Measurements from ENCODE around the gene KIF16B.

The KIF16B gene

DNA sequence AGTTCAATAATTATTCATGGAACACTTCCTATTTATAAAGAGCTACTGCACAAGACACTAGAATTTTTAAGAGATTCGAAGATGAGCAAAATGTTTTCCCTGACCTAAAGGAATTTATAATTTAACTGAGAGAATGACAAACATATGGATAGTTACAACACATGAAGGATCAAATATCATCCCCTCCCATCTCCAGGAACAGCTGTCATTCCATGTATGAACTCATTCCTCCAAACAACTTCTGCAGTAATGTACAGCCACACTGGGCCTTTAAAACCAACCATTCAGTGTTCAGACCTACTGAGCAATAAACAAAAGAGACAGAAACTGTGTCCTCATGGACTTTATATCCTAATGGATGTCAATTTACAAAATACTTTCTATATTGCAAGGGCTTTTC, 87.8 kb downstream of the KIF16B start:
- TF ChIP-seq CTCF (IDR thresholded peaks at IDR 0.05; ENCODE audit: low read depth, low read length) (no peak), EZH2phosphoT487 (IDR thresholded peaks at IDR 0.05; ENCODE audit: low read depth) (no peak)
- Histone ChIP-seq H3K4me1 (ENCODE audit: low read length) (no peaks in the 10 kb centered on the region), H3K9me3 (ENCODE audit: insufficient read depth, low read length) (no peaks in the 10 kb centered on the region), H3K4me3 (ENCODE audit: low read length) (no peak overlapping the region), H2AFZ (ENCODE audit: low read depth, low read length) (no peak overlapping the region), H3K36me3 (replicated peaks; ENCODE audit: low read depth, low read length) (peaks cover 4% of the 10 kb centered on the region), H3K9ac (ENCODE audit: low read length) (no peak overlapping the region), H4K20me1 (ENCODE audit: insufficient read depth, low read length) (no peaks in the 10 kb centered on the region), H3K79me2 (ENCODE audit: low read length) (no peaks in the 10 kb centered on the region), H3K4me2 (ENCODE audit: low read length) (no peak overlapping the region), H3K27me3 (ENCODE audit: low read depth, low read length) (no peaks in the 10 kb centered on the region), H3K27ac (ENCODE audit: low read length) (no peak overlapping the region)

DNA sequence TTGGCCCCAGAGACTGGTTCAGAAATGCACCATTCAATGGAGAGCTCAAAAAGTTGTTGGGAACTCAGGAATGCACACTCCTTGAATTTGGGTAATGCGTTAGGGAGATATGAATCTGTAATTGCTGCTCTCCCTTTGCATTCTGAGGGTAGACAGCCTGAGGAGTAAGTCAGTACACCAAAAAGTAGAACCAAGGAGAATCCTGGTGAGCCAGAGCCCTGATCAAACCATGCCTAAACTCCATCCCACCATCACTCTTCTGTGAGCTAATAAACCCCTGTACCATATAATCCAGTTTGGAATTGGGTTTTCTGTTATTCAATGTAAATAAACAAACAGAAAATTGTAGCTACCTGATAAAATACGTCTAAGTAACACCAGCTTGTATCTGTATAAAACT, 90.2 kb downstream of the KIF16B start:
- Histone ChIP-seq H2AFZ (ENCODE audit: low read depth, low read length) (no peak overlapping the region), H3K27me3 (ENCODE audit: low read depth, low read length) (no peaks in the 10 kb centered on the region), H3K36me3 (replicated peaks; ENCODE audit: low read depth, low read length) (peaks cover 7% of the 10 kb centered on the region), H3K27ac (ENCODE audit: low read length) (no peak overlapping the region), H4K20me1 (ENCODE audit: insufficient read depth, low read length) (no peaks in the 10 kb centered on the region), H3K79me2 (ENCODE audit: low read length) (no peaks in the 10 kb centered on the region), H3K9me3 (ENCODE audit: insufficient read depth, low read length) (no peaks in the 10 kb centered on the region), H3K4me1 (ENCODE audit: low read length) (peaks cover 4% of the 10 kb centered on the region; the same call in 1 of the 2 replicates), H3K4me3 (ENCODE audit: low read length) (no peak overlapping the region), H3K9ac (ENCODE audit: low read length) (no peak overlapping the region), H3K4me2 (ENCODE audit: low read length) (no peak overlapping the region)
- no peak for TF ChIP-seq CTCF (IDR thresholded peaks at IDR 0.05; ENCODE audit: low read depth, low read length)
- no peak for TF ChIP-seq EZH2phosphoT487 (IDR thresholded peaks at IDR 0.05; ENCODE audit: low read depth)

- Histone ChIP-seq H3K4me1 (ENCODE audit: low read length) (peaks cover 11% of the 10 kb centered on the region), H4K20me1 (ENCODE audit: insufficient read depth, low read length) (no peaks in the 10 kb centered on the region), H3K79me2 (ENCODE audit: low read length) (no peaks in the 10 kb centered on the region), H3K27me3 (ENCODE audit: low read depth, low read length) (no peaks in the 10 kb centered on the region), H3K4me2 (ENCODE audit: low read length) (no peak overlapping the region), H3K27ac (ENCODE audit: low read length) (no peak overlapping the region), H3K9ac (ENCODE audit: low read length) (no peak overlapping the region), H2AFZ (ENCODE audit: low read depth, low read length) (no peak overlapping the region), H3K9me3 (ENCODE audit: insufficient read depth, low read length) (no peaks in the 10 kb centered on the region), H3K36me3 (replicated peaks; ENCODE audit: low read depth, low read length) (peaks cover 7% of the 10 kb centered on the region), H3K4me3 (ENCODE audit: low read length) (no peak overlapping the region)
- TF ChIP-seq EZH2phosphoT487 (IDR thresholded peaks at IDR 0.05; ENCODE audit: low read depth) (no peak), CTCF (IDR thresholded peaks at IDR 0.05; ENCODE audit: low read depth, low read length) (no peak)
These were observed 91.3 kb downstream of the KIF16B start for GRCh38 chr20:16481977-16482376.

DNA sequence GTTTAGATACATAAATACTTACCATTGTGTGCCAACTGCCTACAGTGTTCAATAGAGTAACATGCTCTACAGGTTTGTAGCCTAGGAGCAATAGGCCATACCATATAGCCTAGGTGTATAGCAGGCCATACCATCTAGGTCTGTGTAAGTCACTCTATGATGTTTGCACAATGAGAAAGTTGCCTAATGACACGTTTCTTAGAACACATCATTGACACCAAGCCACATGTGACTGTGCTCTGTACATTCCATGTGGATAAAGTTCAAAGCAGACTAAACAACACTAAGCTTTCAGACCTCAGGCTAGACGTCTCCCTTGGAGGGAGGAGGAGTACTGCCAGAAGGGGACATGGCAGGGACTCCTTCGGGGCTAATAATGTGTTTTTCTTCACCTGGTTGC, 93.6 kb downstream of the KIF16B start:
- H3K9me3 ChIP-seq (ENCODE audit: insufficient read depth, low read length), result no peaks in the 10 kb centered on the region
- TF ChIP-seq EZH2phosphoT487 (IDR thresholded peaks at IDR 0.05; ENCODE audit: low read depth), result no peak

DNA sequence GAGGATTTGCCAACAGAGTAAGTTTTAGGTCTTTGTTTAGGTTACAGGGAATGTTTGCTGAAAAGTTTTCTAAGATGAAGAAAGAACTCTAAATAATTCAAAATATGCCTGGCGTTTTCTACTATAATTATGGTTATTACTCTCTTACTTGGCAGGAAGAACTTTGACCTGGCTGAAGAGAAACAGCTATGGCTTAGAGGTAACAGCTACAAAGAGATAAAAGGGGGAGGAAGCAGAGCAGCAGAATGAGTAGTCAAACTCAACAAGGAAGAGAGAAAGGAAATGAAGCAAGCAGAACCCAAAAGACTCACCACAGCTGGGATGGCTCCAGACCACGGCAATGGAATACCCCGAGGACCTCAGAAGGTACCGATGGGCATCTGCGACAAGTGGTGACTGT, 95.6 kb downstream of the KIF16B start:
- Histone ChIP-seq H3K4me1 (ENCODE audit: low read length) (peaks cover 11% of the 10 kb centered on the region), H3K79me2 (ENCODE audit: low read length) (no peaks in the 10 kb centered on the region), H3K27ac (ENCODE audit: low read length) (no peak overlapping the region), H3K27me3 (ENCODE audit: low read depth, low read length) (no peaks in the 10 kb centered on the region), H3K9me3 (ENCODE audit: insufficient read depth, low read length) (no peaks in the 10 kb centered on the region), H3K4me2 (ENCODE audit: low read length) (no peak overlapping the region), H4K20me1 (ENCODE audit: insufficient read depth, low read length) (no peaks in the 10 kb centered on the region), H3K36me3 (replicated peaks; ENCODE audit: low read depth, low read length) (peaks cover 3% of the 10 kb centered on the region), H3K4me3 (ENCODE audit: low read length) (no peak overlapping the region), H2AFZ (ENCODE audit: low read depth, low read length) (no peak overlapping the region), H3K9ac (ENCODE audit: low read length) (no peak overlapping the region)
- no peak for TF ChIP-seq CTCF (IDR thresholded peaks at IDR 0.05; ENCODE audit: low read depth, low read length)
- no peak for TF ChIP-seq EZH2phosphoT487 (IDR thresholded peaks at IDR 0.05; ENCODE audit: low read depth)

More for the DNA sequence above, 93.6 kb downstream of the KIF16B start:
- H2AFZ ChIP-seq (ENCODE audit: low read depth, low read length), result no peak overlapping the region
- no peaks in the 10 kb centered on the region for H3K79me2 ChIP-seq (ENCODE audit: low read length)
- no peak overlapping the region for H3K4me2 ChIP-seq (ENCODE audit: low read length)
- no peak overlapping the region for H3K9ac ChIP-seq (ENCODE audit: low read length)
- no peaks in the 10 kb centered on the region for H4K20me1 ChIP-seq (ENCODE audit: insufficient read depth, low read length)
- no peaks in the 10 kb centered on the region for H3K27me3 ChIP-seq (ENCODE audit: low read depth, low read length)
- H3K4me3 ChIP-seq (ENCODE audit: low read length), result no peak overlapping the region
- peaks cover 7% of the 10 kb centered on the region for H3K36me3 ChIP-seq (replicated peaks; ENCODE audit: low read depth, low read length)
- H3K4me1 ChIP-seq (ENCODE audit: low read length), result peaks cover 11% of the 10 kb centered on the region
- no peak overlapping the region for H3K27ac ChIP-seq (ENCODE audit: low read length)
